GM21447 (cell line): ENCODE data around the gene FOXR2.
A peak's percentile ranks its signal among the peaks of the same experiment; 100 is the strongest.

Experiments
- ATAC-seq: cut with Tn5 transposase; IDR thresholded peaks from one replicate; pipeline ENCODE4 v1.9.1; 2021; ENCODE audit not compliant: unreplicated experiment

The FOXR2 gene, protein sequence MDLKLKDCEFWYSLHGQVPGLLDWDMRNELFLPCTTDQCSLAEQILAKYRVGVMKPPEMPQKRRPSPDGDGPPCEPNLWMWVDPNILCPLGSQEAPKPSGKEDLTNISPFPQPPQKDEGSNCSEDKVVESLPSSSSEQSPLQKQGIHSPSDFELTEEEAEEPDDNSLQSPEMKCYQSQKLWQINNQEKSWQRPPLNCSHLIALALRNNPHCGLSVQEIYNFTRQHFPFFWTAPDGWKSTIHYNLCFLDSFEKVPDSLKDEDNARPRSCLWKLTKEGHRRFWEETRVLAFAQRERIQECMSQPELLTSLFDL

DNA sequence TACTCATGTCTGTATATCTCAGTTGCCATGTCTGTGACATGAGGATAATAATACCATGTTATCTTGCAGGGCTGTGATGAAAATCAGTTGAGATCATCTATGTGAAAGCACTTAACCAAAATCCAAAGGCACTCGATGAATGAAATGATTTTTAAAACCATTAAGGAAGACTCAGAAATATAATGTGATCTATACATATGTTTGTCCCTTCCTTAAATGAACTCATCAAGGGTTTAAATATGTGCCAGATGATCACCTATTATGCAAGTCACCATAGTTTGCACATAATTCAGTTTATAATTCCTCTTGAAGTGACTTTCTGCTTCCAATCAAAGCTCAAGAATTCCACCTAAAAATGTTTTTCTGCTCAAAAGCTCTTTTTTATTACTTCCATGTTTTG, at the start of gene FOXR2:
TSS of gene FOXR2 (plus strand) at position 301 of the 400 bp plus-strand sequence. CDS start 312 bp downstream, outside the sequence.
- ATAC-seq: no peak

DNA sequence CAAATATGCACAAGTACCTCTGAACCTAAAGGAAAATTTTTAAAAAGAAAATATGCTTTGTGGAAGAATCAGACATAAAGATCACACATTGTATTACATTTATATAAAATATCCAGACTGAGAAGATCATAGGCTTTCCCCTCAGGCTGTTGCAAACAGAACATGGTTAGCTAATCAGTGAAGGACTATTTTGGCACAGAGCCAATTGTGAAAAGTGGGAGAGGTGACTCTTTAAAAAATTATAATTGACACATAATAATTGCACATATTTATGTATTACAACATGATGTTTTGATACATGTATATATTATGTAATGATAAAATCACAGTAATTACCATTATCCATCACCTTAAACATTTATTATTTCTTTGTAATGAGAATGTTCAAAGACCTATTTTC, 44.1 kb upstream of the FOXR2 start:
- ATAC-seq: no peak

DNA sequence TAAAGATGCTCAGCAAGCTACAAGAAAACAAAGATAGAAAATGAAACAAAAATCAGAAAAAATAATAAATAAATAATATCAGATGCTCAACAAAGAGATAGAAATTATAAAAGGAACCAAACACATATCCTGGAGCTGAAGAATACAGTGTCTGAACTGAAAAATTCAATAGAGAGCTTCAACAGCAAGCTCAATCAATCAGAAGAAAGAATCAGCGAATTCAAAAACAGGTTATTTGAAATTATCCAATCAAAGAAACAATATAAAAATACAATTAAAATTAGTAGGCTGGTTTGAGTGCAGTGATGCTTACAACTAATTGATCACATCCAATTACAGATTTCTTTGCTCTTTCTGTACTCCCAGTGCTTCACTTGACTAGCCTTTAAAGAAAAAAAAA, 40.8 kb upstream of the FOXR2 start:
- no peak for ATAC-seq

DNA sequence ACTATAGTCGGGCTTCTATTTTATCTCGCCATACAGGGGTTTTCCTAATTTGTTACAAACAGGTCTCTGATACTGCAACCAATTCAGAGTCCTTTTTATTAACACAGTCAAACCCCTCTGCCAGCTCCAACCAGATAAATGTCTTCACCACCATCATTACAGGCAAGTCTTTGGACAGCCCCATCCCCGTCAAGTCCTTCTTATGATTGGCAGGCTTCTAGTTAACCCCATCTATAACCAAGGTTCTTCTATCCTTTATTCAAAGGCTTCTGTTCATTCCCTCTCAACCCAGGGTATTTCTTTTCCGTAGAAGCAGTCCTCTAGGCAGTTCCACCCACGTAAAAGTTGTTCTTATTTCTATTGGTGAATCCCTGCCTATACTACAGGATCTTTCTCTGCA, 29.9 kb upstream of the FOXR2 start:
- no peak for ATAC-seq

DNA sequence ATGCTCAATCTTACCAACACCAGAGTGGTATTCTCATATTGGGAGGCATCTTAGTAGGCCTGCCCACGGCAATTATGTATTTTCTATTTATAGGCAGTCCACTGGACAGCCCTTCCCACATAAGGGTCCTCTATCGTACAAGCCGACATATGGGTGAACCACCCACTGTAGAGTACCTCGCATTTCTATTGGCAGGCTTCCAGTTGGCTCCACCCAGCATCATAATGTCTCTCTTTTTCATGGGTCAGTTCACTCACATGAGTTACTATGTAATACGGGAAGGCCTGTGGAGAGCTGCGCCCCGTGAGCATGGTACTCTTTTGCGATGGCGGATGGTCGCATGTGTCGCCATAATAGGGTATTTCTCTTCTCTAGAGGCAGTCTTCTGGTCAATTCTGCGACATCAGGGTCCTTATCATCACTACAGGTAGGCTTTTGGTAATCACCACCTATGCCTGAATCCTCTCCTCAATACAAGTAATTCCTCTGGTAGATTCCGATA, 29.4 kb upstream of the FOXR2 start:
- ATAC-seq: no peak

DNA sequence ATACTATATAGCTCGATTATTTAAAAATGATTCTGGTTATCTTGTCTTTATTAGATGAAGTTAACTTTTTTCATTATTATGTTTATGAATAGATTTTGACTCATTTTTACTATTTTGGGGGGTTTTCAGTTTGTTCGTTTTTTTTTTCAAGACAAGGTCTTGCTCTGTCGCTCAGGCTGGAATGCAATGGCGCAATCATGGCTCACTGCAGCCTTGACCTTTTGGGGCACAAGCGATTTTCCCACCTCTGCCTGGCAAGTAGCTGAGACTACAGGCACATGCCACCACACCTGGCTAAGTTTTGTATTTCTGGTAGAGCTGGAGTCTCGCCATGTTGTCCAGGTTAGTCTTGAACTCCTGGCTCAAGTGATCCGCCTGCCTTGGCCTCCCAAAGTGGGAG, 24.9 kb upstream of the FOXR2 start:
- ATAC-seq: no peak

DNA sequence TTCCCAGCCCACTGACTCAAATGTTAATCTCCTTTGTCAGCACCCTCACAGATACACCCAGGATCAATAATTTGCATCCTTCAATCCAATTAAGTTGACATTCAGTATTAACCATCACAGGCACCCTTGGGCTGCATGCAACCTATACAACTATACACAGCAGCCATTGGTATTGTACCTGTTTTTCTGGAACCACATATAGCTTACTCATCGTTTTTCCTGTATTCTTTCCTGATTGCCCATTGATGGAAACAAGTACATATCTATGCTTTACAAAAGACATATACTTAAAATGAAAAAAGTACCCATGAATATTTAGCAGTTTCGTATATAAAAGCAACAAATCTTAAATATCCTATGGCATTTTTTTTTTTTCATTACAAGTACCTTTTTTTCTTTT, 3.7 kb upstream of the FOXR2 start:
- ATAC-seq: no peak

DNA sequence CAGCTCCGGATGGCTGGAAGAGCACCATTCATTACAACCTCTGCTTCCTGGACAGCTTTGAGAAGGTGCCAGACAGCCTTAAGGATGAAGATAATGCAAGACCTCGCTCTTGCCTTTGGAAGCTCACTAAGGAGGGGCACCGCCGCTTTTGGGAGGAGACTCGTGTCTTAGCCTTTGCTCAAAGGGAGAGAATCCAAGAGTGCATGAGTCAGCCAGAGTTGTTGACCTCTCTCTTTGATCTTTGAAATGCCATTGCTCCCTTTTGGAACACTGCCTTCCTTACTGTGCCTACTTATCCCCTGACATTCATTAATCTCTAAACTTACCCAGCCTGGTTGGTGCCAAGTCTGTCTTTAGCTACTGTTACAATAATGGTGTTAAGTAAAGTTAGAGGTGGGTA, 1.2 kb downstream of the FOXR2 start:
- ATAC-seq: no peak

DNA sequence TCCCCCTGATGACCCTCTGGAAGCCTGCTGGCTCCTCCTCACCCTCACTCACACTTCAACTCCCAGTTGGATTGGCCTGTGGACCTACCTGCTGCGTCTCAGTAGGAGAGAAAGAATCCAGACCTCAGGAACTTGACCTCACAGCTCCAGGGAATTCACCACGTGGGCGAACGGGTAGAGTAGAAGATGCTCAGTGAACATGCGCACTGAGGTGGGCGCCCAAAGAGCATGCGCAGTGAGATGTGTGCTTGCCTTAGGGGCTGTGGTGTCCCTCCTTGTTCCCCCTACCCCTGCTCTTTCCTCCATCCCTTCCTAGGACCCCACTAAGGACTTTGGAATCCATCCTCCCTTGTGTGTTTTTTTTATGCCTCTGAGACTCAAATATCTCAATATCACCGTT, 12.9 kb downstream of the FOXR2 start:
- ATAC-seq: no peak

DNA sequence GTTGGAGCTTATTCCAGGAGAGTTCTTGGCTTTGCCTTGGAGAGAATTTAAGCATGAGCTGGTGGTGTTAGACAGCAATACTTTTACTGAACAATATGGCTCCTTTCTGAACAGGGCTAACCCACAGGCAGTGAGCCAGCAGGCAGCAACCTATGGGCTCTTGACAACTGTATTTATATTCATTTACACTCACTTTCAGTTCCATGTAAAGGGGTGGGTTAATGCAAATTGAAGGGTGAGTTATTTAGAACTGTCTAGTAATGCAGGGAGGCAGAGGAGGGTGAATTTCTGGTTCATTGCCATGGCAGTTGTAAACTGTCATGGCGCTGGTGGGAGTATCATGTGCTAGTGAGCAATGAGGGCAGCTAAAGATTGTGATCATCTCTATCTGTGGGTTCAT, 15.7 kb downstream of the FOXR2 start:
- no peak for ATAC-seq

DNA sequence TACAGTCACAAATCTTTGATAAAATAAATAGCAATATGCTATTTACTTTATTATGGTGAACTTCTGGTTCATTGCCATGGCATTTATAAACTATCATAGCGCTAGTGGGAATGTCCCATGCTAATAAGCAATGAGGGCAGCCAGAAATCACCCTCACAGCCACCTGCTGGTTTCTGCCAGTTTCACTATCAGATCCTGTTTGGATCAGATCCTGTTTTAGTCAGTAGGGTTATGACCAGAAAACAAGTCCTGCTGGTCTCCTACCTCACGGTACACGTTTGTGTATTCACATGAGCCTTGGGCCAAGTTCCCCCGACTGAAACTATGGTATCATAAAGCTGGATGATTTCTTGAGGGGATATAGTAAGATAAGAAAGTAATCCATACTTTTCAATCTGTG, 17.7 kb downstream of the FOXR2 start:
- peak; percentile 76 for ATAC-seq

DNA sequence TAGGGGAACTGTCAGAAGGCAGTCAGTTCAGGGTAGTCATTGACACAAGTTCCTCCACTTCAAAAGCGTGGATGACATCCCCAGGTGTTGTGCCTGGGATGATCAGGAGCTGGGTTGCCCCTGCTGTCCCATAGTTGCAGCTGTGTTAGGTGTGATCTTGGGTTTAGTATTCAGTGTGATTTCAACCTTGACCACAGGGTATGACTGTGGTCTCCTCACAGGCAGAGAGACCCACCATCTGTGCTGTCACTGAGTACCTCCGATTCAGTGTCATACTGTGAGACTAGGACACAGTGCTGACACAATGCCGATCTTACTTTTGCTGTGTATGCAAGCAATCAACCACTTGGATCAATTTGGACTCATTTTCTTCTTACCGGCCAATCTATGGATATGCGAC, 25.2 kb downstream of the FOXR2 start:
- peak; percentile 47 for ATAC-seq

DNA sequence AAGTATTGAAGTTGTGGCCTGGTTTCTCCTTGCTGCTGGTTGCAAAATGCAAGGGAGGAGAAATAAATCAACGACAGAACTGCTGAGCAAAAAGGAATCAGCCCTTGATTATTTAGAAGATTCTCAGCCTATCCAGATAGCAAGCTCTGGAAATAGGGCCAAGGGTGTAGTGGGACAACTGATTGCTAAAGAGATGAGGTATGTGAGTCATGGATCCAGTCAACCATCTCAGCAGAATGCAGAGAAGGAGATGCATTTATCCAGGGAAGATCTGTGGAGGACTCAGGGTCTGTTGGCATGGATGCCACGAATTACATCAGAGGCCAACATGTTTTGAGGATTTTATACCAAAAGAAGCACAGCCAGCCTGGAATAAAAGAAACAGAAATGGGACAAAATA, 36.7 kb downstream of the FOXR2 start:
- ATAC-seq: no peak

DNA sequence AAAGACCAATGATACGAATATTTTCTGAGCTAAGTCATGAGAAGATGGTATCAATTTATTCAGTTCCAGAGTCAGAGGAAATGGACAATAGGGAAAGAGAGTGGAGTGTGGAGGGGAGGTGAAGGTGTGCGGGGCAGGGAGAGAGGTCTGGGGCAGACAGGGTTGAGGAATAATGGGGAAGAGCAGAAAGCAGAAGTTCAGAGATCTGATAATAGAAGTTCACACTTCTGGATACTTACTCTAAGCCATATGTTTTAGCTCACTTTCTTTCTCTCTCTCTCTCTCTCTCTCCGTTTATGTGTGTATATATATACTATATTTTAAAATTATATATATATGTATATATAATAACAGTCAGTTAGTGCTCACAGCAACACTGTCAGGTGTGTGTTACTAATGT, 40.4 kb downstream of the FOXR2 start:
- no peak for ATAC-seq

DNA sequence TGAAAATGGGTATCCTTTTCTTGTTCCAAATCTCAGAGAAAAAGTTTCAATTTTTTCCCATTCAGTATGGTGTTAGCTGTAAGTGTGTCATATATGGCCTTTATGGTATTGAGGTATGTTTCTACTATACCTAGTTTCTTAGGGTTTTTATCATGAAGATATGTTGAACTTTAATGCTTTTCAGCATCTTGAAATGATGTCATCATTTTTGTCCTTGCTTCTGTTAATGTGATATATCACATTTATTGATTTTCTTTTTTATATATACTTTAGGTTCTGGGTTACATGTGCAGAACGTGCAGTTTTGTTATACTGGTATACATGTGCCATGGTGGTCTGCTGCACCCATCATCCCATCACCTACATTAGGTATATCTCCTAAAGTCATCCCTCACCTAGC, 44.9 kb downstream of the FOXR2 start:
- no peak for ATAC-seq
